ENCODE measurements around the gene CFAP161.
"Not testable (repeated sequence)": the region's sequence is repeated elsewhere in the genome, so short reads cannot be mapped to it uniquely, and the experiment has no call there.

The CFAP161 gene

DNA sequence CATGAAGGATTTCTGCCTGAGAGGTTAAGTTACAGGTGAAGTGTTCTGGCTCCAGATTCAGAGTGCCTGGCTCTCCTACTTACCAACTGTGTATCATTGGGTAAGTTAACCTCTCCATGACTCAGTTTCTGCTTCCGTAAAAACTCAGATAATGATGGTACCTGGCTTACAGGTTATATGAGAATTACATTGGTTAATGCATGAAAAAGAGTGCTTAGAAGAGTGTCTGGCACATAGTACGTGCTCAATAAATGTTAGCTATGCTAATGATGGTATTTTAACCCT lies 23.8 kb downstream of the CFAP161 start:
- DNase-seq (ENCODE audit: low read depth in 2 of 2), result no peak

DNA sequence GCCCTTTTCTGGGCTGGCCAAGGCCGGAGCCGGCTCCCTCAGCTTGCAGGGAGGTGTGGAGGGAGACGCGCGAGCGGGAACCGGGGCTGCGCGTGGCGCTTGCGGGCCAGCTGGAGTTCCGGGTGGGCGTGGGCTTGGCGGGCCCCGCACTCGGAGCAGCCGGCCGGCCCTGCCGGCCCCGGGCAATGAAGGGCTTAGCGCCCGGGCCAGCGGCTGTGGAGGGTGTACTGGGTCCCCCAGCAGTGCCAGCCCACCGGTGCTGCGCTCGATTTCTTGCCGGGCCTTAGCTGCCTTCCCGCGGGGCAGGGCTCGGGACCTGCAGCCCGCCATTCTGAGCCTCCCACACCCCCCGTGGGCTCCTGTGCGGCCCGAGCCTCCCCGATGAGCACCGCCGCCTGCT lies 24.5 kb downstream of the CFAP161 start:
- not testable (repeated sequence) for DNase-seq (ENCODE audit: low read depth in 2 of 2)

DNA sequence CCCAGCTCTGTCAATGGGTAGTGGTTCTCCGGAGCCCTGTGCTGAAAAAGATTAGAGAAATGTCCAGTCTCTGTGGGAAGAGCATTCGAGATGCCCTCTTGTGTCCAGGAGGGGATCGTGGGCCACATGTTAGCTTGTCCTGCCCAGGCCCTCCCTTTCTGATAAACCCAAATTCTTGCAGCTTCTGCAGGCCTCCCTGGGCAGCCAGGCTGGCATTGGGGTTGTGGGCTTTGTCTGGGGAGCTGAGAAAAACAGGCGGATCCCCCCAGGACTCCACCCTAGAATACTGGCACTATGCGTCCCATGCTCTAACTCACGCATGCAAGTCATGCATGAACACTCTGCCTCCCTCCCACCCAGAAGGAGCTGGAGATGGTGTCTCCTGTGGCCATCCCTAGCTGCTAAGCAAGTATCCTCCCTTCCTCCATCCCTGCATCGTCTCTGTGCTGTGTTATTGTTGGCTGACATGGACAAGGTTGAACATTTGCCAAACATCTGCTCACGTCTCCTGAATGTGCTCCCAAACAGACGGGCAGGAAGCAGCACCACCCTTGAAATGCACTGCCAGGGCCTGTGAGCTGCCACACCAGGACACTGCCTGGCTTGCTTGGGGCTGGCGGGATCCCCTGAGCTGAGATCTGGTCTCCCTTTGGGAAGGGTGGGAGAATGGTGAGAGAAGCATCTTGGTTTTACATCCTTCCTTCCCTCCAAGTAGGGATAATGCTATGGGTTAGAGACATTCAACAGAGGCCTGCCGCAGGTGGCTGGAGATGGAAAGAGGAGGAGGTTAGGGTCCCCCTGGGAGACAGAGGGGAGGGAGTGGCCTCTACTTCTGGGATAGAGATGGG lies 26.5 kb downstream of the CFAP161 start:
- no peak for DNase-seq (ENCODE audit: low read depth in 2 of 2)

DNA sequence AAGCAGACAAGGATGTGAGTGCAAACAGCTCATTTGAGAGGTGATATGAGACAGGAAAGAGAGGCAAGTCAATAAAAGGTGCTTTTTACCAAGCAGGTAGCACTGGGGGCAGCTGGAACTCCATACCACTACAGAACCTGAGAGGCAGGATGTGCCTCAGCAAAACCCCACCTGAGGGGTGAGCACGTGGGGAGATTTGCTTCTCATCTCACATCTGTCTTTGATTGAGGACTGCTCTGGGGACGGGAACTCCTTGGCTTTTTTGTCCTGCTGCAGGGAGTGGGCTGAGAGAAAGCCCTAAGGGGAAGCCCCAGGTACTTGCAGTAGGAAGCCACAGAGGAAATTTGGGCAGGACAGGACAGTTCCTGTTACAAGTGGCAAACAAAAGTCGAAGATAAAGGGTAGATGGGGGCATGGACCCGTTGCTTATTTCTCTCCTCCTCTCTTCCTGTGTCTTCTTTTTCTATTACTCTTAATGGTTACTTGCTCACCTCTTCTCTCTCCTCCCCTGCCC lies 27.1 kb downstream of the CFAP161 start:
- DNase-seq (ENCODE audit: low read depth in 2 of 2), result no peak

DNA sequence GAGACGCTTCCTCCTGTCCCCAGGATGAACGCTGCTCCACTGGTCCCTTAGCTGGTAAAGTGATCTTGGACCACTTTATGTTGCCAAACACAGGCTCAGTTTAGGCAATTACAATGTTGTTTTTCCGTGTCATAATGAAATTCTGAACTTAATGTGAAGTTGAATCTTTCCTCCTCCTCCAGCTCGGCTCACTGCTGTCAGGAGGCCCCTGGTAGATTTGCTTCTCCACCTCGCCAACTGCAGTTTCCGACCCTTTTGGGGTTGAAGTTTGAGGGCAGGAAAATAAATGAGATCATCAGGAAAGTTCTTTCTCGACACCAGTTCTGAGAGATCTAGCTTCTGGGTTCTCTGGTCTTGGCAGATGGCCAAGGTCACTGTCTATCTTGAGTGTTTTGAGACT lies 27.8 kb downstream of the CFAP161 start:
- DNase-seq (ENCODE audit: low read depth in 2 of 2), result no peak

DNA sequence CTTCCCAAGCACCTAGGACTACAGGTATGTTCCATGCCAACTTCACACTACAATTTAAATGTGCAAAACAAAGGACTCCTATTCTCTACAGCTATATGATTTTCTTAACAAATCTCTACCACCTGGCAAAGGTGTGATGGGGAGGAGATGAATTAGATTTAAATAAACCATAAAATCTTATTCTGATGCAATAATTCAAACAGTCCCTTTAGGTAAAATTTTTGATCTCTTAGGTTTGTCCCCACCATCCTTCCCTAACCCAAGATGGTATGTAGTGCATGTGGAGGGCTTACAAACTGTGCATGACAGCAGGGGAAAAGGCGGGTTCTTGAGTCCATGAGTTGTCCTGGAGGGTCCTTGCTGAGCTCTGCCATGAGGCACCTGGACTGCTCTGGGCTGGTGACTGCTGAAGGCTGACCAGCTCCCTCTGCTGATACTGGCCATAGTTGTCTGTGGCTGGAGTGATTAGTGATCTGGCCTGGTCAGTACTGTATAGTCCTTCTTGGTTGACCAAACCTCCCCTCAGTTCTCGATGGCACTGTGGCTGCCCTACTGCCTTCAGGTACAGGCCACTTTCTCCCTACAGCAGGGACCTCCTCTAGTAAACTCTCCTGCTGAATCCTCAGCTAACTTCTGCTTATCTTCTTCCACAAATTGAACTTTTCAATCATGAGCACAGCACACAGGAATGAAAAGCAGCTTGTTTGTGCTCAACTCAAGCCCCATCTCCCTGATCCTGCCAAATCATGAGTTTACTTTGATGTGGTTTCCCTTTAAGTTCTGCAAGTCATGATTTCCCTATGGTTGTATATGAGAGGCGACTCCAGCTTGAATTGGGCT lies 30.1 kb downstream of the CFAP161 start:
- DNase-seq (ENCODE audit: low read depth in 2 of 2), result no peak

DNA sequence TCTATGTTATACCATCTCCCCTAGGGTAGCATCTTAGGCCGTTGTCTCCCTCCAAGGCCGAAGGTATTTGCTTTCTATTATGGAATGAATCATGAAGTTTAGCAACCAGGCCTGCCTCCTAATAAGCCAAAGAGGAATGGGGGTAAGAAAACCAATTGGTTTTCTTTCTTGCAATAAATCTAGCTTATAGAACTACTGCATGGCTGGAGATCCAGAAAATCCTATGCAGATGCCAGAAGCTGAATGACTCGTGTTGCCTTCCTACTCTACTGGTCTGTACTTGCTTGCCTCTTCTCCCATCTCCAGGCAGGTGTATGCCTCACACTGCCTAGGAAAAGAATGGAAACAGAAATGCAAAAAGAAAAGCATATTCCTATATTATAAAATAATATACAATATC lies 31.5 kb downstream of the CFAP161 start:
- no peak for DNase-seq (ENCODE audit: low read depth in 2 of 2)

DNA sequence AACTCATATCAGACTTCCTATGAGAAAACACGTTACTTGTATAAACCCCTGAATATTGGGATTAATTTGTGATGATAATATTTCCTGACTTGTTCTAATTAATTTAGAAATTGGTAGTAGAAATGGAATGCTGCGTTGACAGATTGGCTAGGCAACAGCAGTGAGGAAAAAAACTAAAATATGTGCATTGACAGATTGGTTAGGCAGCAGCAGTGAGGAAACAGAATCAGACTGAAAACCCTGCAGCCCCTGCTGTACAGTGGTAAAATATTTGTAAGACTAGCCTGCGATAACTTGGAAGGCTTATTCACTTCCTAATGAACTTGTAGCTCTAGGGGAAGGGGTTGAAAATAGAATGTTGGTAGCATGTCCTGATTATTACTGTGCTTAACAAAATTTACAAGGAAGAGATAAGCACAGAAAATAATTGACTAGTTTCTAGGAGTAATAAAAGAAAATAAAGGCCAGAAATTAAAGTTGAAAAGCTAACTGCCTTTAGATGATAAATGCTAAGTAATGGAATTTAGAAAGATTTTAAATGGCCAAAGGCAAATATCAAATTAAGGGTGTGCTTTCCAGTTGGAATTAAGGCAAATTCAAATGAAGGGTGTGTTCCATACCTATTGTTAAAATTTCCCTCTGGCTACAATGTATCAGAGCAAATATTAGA lies 32.7 kb downstream of the CFAP161 start:
- DNase-seq (ENCODE audit: low read depth in 2 of 2), result no peak

DNA sequence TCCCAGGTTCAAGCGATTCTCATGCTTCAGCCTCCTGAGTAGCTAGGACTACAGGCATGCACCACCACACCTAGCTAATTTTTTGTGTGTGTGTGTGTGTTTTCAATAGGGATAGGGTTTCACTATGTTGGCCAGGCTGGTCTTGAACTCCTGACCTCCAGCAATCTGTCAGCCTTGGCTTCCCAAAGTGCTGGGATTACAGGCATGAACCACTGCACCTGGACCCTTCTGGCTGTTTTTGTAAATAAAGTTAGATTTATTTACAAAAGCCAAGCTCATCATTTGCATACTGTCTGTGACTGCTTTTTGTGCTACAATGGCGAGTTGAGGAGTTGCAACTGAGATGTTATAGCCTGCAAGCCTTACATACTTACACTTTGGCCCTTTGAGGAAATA lies 34.1 kb downstream of the CFAP161 start:
- no peak for DNase-seq (ENCODE audit: low read depth in 2 of 2)

DNA sequence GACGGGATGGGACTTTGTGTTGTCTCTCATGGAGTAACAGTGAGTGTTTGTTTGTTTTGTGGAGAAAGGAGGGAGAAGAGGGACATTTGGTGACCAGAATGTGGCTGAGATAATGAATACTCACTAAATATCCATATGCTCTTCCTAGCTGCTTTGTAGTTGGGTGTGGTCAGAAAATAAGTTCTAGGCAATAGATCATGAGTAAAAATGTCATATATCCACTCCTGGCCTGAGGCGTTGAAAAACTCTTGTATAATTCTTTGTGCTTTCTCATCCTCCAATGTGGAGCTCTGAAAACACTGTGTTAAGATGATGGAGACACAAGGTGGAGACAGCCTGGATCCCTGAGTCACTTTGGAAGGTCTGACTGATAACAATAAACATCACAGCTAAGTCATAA lies 34.6 kb downstream of the CFAP161 start:
- no peak for DNase-seq (ENCODE audit: low read depth in 2 of 2)

DNA sequence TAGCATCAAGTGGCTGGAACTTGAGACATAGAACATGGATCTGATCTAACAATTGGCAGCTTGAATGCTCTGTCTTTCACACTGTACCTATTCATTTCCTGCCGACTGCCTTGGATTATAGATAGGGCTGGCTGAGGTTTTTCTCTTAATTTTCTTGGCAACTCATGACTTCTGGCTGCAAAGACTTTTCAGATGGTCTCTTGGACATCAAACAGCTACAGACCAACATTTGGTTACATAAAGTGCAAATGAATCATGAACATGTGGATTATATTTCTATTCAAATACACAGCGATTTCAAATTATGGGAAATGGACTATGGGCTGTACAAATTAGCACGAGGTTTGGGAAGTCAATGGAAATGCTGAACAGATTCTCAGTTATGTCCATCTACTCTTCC lies 36.4 kb downstream of the CFAP161 start:
- DNase-seq (ENCODE audit: low read depth in 2 of 2), result no peak

DNA sequence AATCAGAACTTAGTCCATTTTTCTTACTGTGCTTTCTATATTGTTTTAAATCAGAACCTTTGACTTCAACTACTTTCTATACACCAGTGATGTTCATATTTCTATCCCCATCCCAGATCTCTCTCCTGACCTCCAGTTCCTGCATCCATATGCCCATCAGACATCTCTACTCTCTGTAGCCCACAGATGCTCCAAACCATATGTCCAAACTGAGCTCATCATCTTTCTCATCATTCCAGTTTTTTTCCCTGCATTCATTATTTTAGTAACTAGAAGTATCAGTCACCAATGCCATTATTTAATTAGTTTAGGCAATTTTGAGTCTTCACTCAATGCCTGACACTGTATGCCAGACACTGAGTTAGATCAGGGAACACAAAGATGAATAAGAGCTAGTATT lies 37.2 kb downstream of the CFAP161 start:
- DNase-seq (ENCODE audit: low read depth in 2 of 2), result no peak

DNA sequence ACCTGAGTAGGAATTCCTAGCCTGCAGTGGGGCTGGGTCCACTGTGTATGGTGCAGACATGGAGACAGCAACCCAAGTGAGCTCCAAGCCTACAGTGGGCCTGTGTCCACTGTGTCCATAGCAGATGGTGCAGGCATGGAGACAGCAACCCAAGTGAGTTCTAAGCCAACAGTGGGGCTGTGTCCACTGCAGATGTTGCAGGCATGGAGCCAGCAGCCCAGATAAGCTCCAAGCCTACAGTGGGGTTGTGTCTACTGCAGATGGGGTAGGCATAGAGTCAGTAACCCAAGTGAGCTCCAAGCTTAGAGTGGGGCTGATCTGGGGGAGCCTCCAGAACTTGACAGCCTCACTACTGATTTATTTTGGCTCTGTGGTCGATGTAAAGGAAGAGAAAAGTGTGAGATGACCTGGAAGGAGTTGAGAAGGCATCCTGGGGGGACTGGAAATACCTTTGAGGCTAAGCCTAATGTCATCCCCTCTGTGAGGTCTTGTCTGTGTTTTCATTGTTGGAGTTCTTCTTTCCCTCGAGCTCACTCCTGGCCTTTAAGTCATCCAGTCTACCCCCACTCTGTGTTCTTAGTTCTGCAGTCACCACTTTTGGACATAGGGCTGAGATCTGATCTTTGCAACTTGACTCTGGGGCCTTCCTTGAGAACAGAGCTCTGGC lies 40.2 kb downstream of the CFAP161 start:
- DNase-seq (ENCODE audit: low read depth in 2 of 2), result no peak

DNA sequence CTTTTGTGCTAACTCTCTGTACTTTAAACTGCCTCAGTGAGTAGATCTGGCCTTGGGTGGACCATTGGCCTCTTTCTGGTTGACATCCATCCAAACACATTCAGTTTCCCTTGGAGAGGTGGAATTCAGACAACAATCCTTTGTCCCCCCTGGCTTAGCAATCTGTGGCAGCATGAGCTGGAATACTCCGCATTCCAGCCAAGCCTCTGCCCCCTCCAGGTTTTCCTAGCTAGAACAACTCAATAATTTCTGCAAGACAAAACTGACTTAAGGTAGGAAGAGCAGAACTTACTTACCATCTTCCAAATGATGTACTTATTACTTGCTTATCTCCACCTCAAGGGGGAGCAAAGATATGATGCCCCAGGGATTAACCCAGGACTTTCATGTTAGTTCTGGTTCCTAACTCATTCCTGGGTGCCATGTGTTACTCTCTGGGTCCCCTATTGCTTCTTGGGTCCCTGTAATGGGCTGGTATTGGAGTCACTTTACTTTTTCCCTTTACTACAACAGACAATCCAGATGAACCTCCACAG lies 40.8 kb downstream of the CFAP161 start:
- no peak for DNase-seq (ENCODE audit: low read depth in 2 of 2)

DNA sequence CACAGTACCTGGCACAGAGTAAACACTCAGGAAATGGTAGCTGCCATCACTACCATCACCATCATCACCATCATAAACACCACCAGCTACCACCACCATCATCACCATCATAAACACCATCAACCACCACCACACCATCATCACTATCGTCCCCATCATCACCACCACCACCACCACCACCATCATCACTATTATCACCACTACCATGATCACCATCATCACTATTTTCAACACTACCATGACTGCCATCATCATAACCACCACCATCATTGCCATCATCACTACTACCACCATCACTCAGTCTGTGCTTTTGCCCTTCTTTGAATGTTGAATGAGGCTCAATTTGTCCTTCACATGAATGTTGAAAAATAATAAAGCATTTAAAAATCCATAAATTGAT lies 41.4 kb downstream of the CFAP161 start:
- DNase-seq (ENCODE audit: low read depth in 2 of 2), result no peak

DNA sequence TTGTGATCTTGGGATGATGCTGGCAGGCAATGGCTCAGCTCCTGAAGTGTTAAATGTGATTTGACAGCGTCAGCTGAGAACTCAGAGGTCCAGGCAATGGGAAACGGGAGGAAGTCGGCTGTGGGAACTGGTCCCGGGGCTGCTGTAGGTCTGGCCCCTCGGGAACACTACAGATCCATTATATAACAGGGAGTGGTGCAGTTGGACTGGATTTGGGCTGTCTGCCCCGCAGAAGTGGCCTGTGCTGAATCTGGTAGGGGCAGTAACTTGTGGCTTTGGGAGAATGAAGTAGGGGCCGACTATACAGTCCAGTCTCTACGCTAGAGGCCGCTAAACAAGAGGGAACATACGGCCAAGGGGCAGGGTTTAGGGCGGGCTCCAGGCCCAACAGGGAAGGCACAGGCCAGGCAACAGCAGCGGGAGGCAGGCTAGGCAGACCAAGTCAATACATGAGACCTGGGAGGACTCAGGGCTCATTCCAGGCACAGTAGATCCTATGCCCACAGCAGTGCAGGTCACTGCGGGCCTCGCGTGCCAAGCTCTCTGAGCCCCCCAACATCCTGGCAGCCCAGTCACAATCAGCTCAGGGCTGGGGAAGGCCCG lies 42.3 kb downstream of the CFAP161 start:
- no peak for DNase-seq (ENCODE audit: low read depth in 2 of 2)

DNA sequence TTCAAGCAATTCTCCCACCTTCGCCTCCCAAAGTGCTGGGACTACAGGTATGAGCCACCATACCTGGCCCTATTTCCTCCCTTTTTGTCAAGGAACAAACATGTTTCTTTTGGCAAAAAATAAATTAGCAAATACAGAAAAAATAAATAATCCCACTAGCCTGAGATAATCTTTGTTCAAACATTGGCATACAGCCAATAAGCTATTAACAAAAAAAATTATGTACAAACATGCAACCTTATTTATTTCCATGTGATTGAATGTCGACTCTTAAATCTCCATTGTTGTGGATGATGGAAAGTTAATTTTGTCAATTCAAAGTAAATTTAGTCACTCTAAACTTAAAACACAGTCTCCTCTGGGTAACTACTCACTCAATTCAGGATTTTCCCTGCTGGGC lies 44.3 kb downstream of the CFAP161 start:
- DNase-seq (ENCODE audit: low read depth in 2 of 2), result no peak

DNA sequence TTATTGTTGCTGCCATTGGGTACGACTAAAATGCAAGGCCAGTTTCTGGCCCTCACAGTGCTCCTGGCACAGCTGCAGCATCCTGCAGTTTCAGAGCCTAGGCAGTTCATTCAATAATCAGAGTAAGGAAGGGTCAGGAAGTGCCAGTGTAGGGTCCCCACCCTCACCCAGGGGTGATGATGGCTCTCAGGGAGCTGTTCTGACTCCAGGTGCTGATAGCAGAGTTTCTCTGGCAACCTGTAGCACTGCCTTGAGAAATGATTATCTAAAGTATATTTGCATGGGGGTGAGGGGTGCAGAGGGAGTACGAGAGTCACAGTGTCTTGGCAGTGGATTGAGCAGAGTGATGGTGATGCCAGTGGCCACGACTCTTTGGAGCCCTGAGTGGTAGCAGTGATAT lies 47.1 kb downstream of the CFAP161 start:
- no peak for DNase-seq (ENCODE audit: low read depth in 2 of 2)

DNA sequence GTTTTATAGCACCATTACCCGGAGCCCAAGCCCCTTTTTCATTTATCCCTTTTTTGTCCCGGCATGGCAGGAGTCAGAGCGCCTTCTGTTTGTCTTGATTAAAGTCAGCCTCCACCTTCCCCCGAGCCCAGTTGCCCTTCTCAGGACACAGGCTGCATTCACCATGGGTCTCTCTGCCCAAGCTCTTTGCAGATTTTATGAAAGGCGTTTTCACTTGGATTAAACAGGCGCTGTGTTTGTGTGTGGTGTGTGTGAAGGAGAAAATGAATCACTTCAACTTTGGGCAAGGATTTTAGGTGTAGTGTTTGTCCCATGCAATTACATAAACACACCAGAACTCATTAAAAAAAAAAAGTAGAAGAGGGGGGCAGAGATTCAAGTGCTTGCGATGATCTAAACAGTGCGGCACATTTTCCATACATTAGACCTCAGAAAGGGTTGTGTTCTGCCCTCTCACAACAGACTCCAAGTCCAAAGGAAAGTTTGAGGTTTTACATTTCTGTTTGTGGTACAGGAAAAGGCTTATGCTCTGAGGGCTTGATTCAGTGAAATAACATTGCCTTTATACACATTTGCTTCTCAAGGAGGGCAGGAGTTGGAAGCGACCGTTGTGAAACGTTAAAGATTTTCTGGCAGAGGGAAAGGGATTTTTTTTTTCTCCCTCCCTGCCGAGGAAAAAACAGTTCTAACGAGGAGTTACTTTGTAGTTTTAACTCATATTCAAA lies 48.1 kb downstream of the CFAP161 start:
- DNase-seq (ENCODE audit: low read depth in 2 of 2), result no peak

DNA sequence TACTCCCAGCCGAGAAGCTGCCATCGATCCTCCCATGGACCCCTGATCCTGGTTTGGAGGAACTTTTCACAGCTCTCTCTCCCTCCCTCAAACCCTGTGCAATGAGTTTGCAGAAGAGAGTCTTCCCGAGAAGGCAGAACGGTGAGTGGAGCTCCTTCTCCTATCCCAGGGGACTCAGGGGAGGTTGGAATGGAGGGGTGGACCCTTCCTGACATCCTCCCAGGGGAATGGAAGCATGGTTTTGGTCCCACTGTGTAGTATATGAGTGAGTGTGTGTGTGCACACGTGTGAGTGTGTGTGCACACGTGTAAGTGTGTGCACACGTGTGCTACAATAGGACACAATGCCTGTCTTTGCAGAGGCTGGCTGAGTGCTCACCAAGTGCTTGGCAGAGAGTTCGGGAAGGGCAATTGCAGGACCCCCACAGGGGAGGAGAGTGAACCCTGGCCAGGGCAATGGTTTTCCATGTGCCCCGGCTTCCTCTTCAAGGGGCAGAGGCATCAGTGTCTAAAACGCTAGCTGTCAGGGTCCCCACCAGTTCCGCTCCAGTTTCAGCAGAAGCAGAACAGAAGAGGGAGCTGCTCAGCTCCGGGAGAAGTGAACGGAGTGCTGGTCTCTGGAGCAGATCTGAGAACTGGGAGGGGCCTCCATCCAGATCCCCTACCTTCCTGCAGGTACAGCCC lies 48.8 kb downstream of the CFAP161 start:
- no peak for DNase-seq (ENCODE audit: low read depth in 2 of 2)

All from stimulated activated CD8-positive, alpha-beta memory T cell treated with anti-CD3 and anti-CD28 coated beads, Interleukin-15, amount 100 ng/mL, for 48 hours (primary cell).